Fibroblast of the aortic adventitia (primary cell): ENCODE data around the gene PKD2L1. TPM values are rescaled to one million over a fixed set of nuclear protein-coding genes. Genes with fewer than 3 reads are reported as not detected.
"Not testable (repeated sequence)": the region's sequence is repeated elsewhere in the genome, so short reads cannot be mapped to it uniquely, and the experiment has no call there.

Experiments used
- DNase-seq: peaks from one replicate; pipeline ENCODE4 v3.0.0-alpha.2; 2010; ENCODE audit warnings: low read depth
- H3K4me3 ChIP-seq: 2 replicates; pipeline ENCODE4 v1.5.1; 2011; ENCODE audit warnings: low read depth, mild to moderate bottlenecking, control low read depth, low read length, moderate library complexity
- CTCF ChIP-seq: IDR thresholded peaks from 2 replicates; pipeline ENCODE4 v1.5.1; 2011; ENCODE audit warnings: mild to moderate bottlenecking, low read length, control low read depth, inconsistent platforms; ENCODE audit not compliant: insufficient read depth
- total RNA-seq: library from RNA; depleted of rRNA; stranded (reverse); fragments of >200 nt; gene quantifications from 2 replicates; pipeline ENCODE4 v1.2.3, GENCODE V29; 2012; ENCODE audit warnings: low replicate concordance

The PKD2L1 gene
- total RNA-seq, 1 donor, result not detected

- no peak for DNase-seq
- TF ChIP-seq CTCF, result no peak
- no peak overlapping the region for H3K4me3 ChIP-seq
Measured at GRCh38 chr10:100311298-100311697, 18.7 kb downstream of the PKD2L1 start.

GRCh38 chr10:100307684-100308083 lies 22.3 kb downstream of the PKD2L1 start:
- DNase-seq, result peak; percentile 42
- TF ChIP-seq CTCF, result no peak
- no peak overlapping the region for H3K4me3 ChIP-seq

- no peak for TF ChIP-seq CTCF
Measured at GRCh38 chr10:100306861-100307260, 23.2 kb downstream of the PKD2L1 start.

GRCh38 chr10:100304414-100304813 lies 25.6 kb downstream of the PKD2L1 start:
- H3K4me3 ChIP-seq, result no peak overlapping the region
- TF ChIP-seq CTCF, result no peak
- DNase-seq, result no peak

More at GRCh38 chr10:100306861-100307260, 23.2 kb downstream of the PKD2L1 start:
- no peak overlapping the region for H3K4me3 ChIP-seq
- no peak for DNase-seq

- DNase-seq, result peak; percentile 51
- peak; percentile 78 for TF ChIP-seq CTCF
- no peak overlapping the region for H3K4me3 ChIP-seq
Measured at GRCh38 chr10:100303724-100304319, 26.2 kb downstream of the PKD2L1 start.

GRCh38 chr10:100301123-100301522 lies 28.9 kb downstream of the PKD2L1 start:
- not testable (repeated sequence) for H3K4me3 ChIP-seq, DNase-seq

GRCh38 chr10:100297242-100297641 lies 32.8 kb downstream of the PKD2L1 start:
- H3K4me3 ChIP-seq, result no peak overlapping the region
- TF ChIP-seq CTCF, result no peak
- DNase-seq, result no peak
